NT2/D1 (cell line): Measurements from ENCODE around the gene ACAP1.

Experiments
- DNase-seq: peaks from one replicate; pipeline ENCODE4 v3.0.0-alpha.2; 2011; ENCODE audit warnings: low read depth, low spot score
- H3K27me3 ChIP-seq: 2 replicates; pipeline ENCODE4 v1.6.0; 2011; ENCODE audit warnings: mild to moderate bottlenecking; ENCODE audit not compliant: insufficient read length, insufficient read depth
- H3K36me3 ChIP-seq: 2 replicates; pipeline ENCODE4 v1.6.1; 2011; ENCODE audit warnings: mild to moderate bottlenecking, low read length, mixed read lengths; ENCODE audit not compliant: insufficient read depth, insufficient read length
- H3K4me1 ChIP-seq: 2 replicates; pipeline ENCODE4 v1.5.1; 2011; ENCODE audit not compliant: insufficient read depth, insufficient read length
- H3K4me3 ChIP-seq: 2 replicates; pipeline ENCODE4 v1.5.1; 2011; ENCODE audit warnings: low read depth; ENCODE audit not compliant: insufficient read length
- H3K9ac ChIP-seq: 2 replicates; pipeline ENCODE4 v1.6.0; 2011; ENCODE audit warnings: low read depth; ENCODE audit not compliant: insufficient read length
- H3K9me3 ChIP-seq: 2 replicates; pipeline ENCODE4 v1.5.1; 2011; ENCODE audit warnings: mild to moderate bottlenecking, low read length; ENCODE audit not compliant: insufficient read depth
- SUZ12 ChIP-seq: IDR thresholded peaks from 2 replicates; pipeline ENCODE4 v1.6.1; 2011; ENCODE audit not compliant: insufficient read length, insufficient read depth; ENCODE audit errors: extremely low read depth
- YY1 ChIP-seq: IDR thresholded peaks from 2 replicates; pipeline ENCODE4 v1.6.1; 2011; ENCODE audit not compliant: insufficient read length, insufficient read depth
- ZNF274 ChIP-seq: IDR thresholded peaks from 2 replicates; pipeline ENCODE4 v1.6.1; 2011; ENCODE audit warnings: mild to moderate bottlenecking, low read depth, low read length

Gene ACAP1, protein sequence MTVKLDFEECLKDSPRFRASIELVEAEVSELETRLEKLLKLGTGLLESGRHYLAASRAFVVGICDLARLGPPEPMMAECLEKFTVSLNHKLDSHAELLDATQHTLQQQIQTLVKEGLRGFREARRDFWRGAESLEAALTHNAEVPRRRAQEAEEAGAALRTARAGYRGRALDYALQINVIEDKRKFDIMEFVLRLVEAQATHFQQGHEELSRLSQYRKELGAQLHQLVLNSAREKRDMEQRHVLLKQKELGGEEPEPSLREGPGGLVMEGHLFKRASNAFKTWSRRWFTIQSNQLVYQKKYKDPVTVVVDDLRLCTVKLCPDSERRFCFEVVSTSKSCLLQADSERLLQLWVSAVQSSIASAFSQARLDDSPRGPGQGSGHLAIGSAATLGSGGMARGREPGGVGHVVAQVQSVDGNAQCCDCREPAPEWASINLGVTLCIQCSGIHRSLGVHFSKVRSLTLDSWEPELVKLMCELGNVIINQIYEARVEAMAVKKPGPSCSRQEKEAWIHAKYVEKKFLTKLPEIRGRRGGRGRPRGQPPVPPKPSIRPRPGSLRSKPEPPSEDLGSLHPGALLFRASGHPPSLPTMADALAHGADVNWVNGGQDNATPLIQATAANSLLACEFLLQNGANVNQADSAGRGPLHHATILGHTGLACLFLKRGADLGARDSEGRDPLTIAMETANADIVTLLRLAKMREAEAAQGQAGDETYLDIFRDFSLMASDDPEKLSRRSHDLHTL

DNA sequence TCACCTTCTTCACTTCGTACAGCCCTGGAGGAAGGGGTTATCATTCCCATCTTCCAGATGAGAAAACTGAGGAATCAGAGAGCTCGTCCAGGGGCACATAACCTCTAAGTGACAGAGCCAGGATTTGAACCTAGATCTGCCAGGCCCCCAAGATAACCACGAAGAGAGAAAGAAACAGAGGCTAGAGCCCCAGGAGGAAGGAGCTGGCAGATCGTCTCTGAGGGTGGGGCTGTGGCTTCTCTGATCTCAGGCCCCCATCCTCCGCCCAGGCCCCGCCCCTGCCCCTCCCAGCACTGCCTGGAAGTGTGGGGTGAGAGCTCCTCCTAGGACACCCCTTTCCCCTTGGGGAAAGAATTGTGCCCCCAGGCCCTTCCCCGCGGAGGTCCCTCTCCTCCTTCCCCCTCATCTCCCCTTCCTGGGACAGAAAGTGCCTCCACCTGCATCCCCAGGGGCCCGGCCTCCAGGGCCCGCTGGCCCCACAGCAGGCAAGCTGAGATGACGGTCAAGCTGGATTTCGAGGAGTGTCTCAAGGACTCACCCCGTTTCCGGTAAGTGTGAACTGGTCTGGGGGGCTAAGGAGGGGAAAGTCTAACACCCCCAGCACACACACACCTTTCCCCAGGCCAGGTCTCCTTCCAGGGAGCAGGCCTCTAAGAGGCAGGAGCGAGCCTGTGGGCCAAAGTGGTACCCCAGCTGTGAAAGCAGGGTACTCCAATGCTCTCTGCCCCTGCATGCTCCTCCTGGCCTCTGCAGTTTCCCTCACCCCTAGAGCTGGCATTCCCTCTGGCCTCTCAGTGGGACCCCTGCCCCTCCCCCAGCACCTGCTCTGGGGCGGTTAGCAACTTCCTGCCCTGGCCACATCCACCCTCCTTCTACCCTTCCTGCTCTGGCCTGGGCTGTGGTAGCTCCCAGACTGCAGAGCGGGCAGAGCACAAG, at the start of gene ACAP1:
ACAP1 (plus strand) TSS at position 290 of the 936 bp plus-strand sequence; CDS start at position 496, 206 bp downstream.
- no peaks in the 10 kb centered on the region for H3K9me3 ChIP-seq
- H3K27me3 ChIP-seq: no peaks in the 10 kb centered on the region
- no peak for TF ChIP-seq ZNF274
- peaks cover 3% of the 10 kb centered on the region for H3K4me1 ChIP-seq
- H3K9ac ChIP-seq: peak within 1 kb of the TSS; percentile 17
- H3K36me3 ChIP-seq: no peaks in the 10 kb centered on the region
- no peak for DNase-seq
- no peak within 1 kb of the TSS for H3K4me3 ChIP-seq

DNA sequence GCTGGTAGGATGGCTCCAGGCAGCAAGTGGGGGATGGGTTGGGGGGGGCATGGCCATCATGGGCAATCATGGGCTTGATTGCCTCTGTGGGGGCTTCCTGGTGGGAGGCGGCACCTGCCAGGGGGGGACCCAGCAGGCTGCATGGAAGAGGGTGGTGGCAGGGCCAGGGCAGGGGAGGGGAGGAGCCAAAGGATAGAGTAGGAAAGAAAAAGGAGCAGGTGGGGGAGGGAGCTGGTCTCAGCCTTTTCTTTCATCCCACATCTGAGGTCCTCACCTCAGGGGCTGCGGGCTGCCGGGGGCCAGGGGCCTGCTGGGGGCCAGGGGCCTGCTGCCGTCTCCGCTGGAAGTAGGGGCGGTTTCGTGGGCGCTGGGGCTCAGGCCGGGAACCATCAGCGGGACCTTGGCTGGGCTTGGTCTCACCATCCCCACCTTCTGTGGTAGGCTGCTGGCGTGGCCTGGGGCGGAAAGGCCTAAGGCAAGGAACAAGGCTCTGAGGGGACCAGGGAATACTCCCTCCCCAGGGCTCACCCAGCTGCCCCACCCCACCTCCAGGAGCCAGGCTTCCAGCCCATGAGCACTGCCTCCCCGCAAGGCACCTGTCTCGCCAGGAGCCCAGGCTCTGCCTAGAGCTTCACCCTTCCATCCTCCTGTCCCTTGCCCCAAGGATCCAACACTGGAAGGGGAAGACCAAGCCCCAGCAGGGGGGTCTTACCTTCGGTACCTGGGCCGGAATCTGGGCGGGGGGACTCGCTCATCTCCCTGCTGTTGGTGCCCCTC, 46.9 kb upstream of the ACAP1 start:
- Histone ChIP-seq H3K9ac (no peak overlapping the region), H3K4me3 (no peak overlapping the region), H3K36me3 (no peaks in the 10 kb centered on the region), H3K4me1 (peaks cover 9% of the 10 kb centered on the region), H3K27me3 (no peaks in the 10 kb centered on the region), H3K9me3 (no peaks in the 10 kb centered on the region)
- TF ChIP-seq SUZ12 (no peak), YY1 (no peak), ZNF274 (no peak)
- DNase-seq: no peak

DNA sequence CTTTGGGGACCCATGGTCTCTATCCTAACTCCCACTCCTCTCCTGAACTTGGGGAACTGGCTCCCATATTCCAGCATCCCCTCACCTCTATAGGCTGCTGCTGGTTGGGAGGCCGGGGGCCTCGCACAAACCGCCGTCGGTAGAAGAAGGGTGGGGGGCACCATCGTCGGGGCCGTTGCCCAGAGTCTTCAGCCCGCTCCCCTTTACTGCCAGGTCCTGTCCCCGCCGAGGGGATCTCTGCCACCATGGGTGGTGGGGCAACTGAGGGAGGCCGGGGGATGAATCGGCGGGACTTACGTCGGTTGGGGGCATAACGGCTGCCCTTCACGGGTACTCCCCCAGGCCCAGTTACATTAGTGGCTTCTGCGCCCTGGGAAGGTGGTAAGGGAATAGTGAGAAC, 46.2 kb upstream of the ACAP1 start:
- H3K9me3 ChIP-seq: no peaks in the 10 kb centered on the region
- no peak for DNase-seq
- no peaks in the 10 kb centered on the region for H3K27me3 ChIP-seq

DNA sequence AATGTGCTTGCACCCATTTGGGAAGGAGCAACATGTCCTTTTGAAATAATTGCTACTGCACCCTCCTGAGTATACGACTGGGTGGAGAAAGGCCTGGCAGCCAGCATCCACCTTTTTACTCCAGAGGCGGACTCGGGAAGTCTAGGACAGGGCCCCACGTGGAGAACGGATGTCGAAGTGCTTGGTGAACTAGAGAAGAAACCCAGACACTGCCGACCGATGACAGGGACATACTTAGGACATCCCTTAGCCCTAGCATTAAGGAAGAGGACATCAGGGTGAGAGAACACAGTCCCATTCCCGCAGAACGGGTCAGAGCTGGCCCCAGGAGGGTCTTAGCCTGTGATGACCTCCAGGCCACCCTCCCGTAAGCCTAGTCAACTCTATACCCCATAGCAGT, 45.6 kb upstream of the ACAP1 start:
- Histone ChIP-seq H3K9me3 (no peaks in the 10 kb centered on the region; the same call in 1 of the 2 replicates), H3K9ac (no peak overlapping the region), H3K27me3 (peaks cover 2% of the 10 kb centered on the region), H3K36me3 (no peaks in the 10 kb centered on the region), H3K4me3 (no peak overlapping the region), H3K4me1 (peaks cover 9% of the 10 kb centered on the region)
- TF ChIP-seq YY1 (no peak), SUZ12 (no peak), ZNF274 (no peak)
- no peak for DNase-seq

More for the DNA sequence above, 46.2 kb upstream of the ACAP1 start:
- no peak overlapping the region for H3K4me3 ChIP-seq
- H3K9ac ChIP-seq: no peak overlapping the region
- peaks cover 9% of the 10 kb centered on the region for H3K4me1 ChIP-seq
- no peaks in the 10 kb centered on the region for H3K36me3 ChIP-seq
- no peak for TF ChIP-seq ZNF274
- no peak for TF ChIP-seq SUZ12
- no peak for TF ChIP-seq YY1

DNA sequence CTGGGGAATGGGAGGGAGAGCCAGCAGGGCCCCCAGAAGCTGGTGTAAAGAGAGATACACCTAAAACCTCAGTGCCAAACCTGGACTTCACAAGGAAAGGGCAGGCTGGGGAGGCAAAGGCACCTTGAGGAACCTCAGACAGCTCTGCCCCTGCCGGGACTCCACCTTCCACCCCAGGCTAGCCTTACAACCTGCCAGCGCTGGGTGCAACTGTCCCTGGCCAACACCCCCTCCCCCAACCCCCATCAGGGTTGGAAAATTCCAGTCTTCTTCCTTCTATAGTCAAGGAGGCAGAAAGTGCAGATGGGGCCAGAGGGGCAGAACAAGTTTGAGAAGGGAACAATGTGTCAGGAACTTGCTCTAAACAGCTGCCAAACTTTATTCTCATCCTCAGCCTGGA, 44.1 kb upstream of the ACAP1 start:
- no peaks in the 10 kb centered on the region for H3K36me3 ChIP-seq
- peaks cover 9% of the 10 kb centered on the region for H3K4me1 ChIP-seq
- H3K9ac ChIP-seq: no peak overlapping the region
- H3K4me3 ChIP-seq: no peak overlapping the region
- peaks cover 12% of the 10 kb centered on the region for H3K27me3 ChIP-seq
- DNase-seq: no peak
- TF ChIP-seq SUZ12 (no peak), ZNF274 (no peak), YY1 (no peak)
- no peaks in the 10 kb centered on the region; the same call in 1 of the 2 replicates for H3K9me3 ChIP-seq

DNA sequence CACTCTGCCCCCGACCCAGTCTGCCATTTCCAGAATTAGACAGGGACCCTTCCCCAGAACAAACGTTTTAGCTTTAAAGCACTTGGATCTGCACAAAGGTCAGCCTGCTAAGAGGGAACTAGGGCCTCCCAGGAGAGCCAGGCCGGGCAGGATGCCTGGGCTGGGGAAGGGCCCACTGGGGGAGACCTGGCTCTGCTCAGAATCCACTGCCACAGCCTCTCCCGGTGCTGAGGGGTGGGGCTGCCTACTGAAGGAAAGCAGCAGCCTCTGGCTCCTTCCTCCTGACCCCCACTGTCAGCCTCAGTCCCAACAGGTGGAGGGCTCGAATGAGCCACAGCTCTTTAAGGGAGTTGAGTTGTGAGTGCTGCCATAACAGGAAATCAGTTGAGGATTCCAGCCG, 43.6 kb upstream of the ACAP1 start:
- Histone ChIP-seq H3K36me3 (no peaks in the 10 kb centered on the region), H3K27me3 (peaks cover 12% of the 10 kb centered on the region), H3K4me1 (peaks cover 9% of the 10 kb centered on the region), H3K9ac (no peak overlapping the region), H3K4me3 (no peak overlapping the region), H3K9me3 (no peaks in the 10 kb centered on the region; the same call in 1 of the 2 replicates)
- no peak for TF ChIP-seq SUZ12
- TF ChIP-seq YY1: no peak
- TF ChIP-seq ZNF274: no peak
- DNase-seq: no peak
